Gastrocnemius medialis (tissue), 4 donors: Measurements from ENCODE around the gene ST6GALNAC3. TPM values are rescaled to one million over a fixed set of nuclear protein-coding genes. Genes with fewer than 3 reads are reported as not detected.

Experiments used
- ATAC-seq, 2 donors: fragments of 150-250 bp; one replicate each; pipeline ENCODE4 v1.9.1; 2016
- DNase-seq, 2 donors: peaks; one replicate each; pipeline ENCODE4 v3.0.0-alpha.2; 2019
- H3K27ac ChIP-seq, 4 donors: fragments of 200-600 bp; sonication (generic); 1 replicate in 1 of 4; 2 replicates in 3 of 4; pipeline ENCODE4 v1.5.1; 2016 to 2018; ENCODE audit warnings: mild to moderate bottlenecking in 2 of 4, moderate library complexity in 1 of 4
- H3K27me3 ChIP-seq, 3 donors: fragments of 200-600 bp; sonication (generic) in 2 of 3; 1 replicate in 1 of 3; 2 replicates in 2 of 3; pipeline versions ENCODE4 v1.5.1 to v1.6.0; 2016 to 2019; ENCODE audit warnings: mild to moderate bottlenecking in 1 of 3, moderate library complexity in 1 of 3
- H3K36me3 ChIP-seq, 2 donors: fragments of 200-600 bp; sonication (generic) in 1 of 2; one replicate each; pipeline ENCODE4 v1.5.1; 2017 to 2018
- H3K4me1 ChIP-seq, 2 donors: fragments of 200-600 bp; sonication (generic) in 1 of 2; one replicate each; pipeline ENCODE4 v1.5.1; 2016 to 2017; ENCODE audit warnings: mild to moderate bottlenecking in 2 of 2
- H3K4me3 ChIP-seq, 4 donors: fragments of 200-600 bp; sonication (generic) in 3 of 4; 1 replicate in 1 of 4; 2 replicates in 3 of 4; pipeline ENCODE4 v1.5.1; 2016 to 2019; ENCODE audit warnings: mild to moderate bottlenecking in 2 of 4
- H3K9me3 ChIP-seq, 3 donors: fragments of 200-600 bp; sonication (generic) in 2 of 3; 1 replicate in 1 of 3; 2 replicates in 2 of 3; pipeline ENCODE4 v1.5.1; 2016 to 2019
- CTCF ChIP-seq, 5 experiments: fragments of 450-650 bp in 3 of 5; fragments of 200-600 bp in 2 of 5; sonication (generic) in 2 of 5; IDR thresholded peaks in 4 of 5; conservative IDR thresholded peaks in 1 of 5; 1 replicate in 4 of 5; 2 replicates in 1 of 5; pipeline ENCODE4 v1.5.1; 2016 to 2019; ENCODE audit warnings: antibody characterized with exemption in 5 of 5, mild to moderate bottlenecking in 3 of 5, moderate library complexity in 3 of 5
- POLR2A ChIP-seq, 2 donors: fragments of 450-650 bp; IDR thresholded peaks; one replicate each; pipeline ENCODE4 v1.6.1; 2017; ENCODE audit warnings: antibody characterized with exemption in 2 of 2, mild to moderate bottlenecking in 2 of 2, moderate library complexity in 2 of 2
- in situ Hi-C, 4 donors: fragments of 200-750 bp; cut with MboI; loops; one replicate each; pipeline versions ENCODE4 v1.15.0 to v1.8.0; 2017; ENCODE audit warnings: low sequenced_read_pairs in 4 of 4
- intact Hi-C: fragments of 100-400 bp; cut with DNase I; formaldehyde crosslinking; loops from one replicate; pipeline ENCODE4 v1.15.1; 2023; ENCODE audit warnings: low total_unique reads
- total RNA-seq, 4 donors: library from RNA; depleted of rRNA; stranded (reverse); fragments of >200 nt; gene quantifications; one replicate each; pipeline versions ENCODE4 v1.1.0 to v1.2.3, GENCODE V29; 2016

Gene ST6GALNAC3
- total RNA-seq, 4 donors from 2014 or later, result 1.7 to 3.9 (median 2.8) TPM

- H3K27me3 ChIP-seq, result no peaks in the 10 kb centered on the region
- no peak for ATAC-seq
- no peak overlapping the region for H3K4me3 ChIP-seq
- no peaks in the 10 kb centered on the region for H3K9me3 ChIP-seq
- intact Hi-C loops, result loop anchor here (5.0 kb wide), 1 partner anchor 52 kb away; the partner anchor contains the start of gene ST6GALNAC3
- H3K27ac ChIP-seq, result no peak overlapping the region
- in situ Hi-C loops, result no loop called here
- no peak for DNase-seq
- no peaks in the 10 kb centered on the region for H3K36me3 ChIP-seq
- H3K4me1 ChIP-seq, result peaks cover 9 to 15% of the 10 kb centered on the region in 2 donors
- TF ChIP-seq CTCF (IDR thresholded peaks at IDR 0.05 in 4 of 5, conservative IDR thresholded peaks at IDR 0.05 in 1 of 5) (no peak), POLR2A (IDR thresholded peaks at IDR 0.05) (no peak)
These were observed 49.6 kb downstream of the ST6GALNAC3 start for GRCh38 chr1:76124196-76124595.

DNA sequence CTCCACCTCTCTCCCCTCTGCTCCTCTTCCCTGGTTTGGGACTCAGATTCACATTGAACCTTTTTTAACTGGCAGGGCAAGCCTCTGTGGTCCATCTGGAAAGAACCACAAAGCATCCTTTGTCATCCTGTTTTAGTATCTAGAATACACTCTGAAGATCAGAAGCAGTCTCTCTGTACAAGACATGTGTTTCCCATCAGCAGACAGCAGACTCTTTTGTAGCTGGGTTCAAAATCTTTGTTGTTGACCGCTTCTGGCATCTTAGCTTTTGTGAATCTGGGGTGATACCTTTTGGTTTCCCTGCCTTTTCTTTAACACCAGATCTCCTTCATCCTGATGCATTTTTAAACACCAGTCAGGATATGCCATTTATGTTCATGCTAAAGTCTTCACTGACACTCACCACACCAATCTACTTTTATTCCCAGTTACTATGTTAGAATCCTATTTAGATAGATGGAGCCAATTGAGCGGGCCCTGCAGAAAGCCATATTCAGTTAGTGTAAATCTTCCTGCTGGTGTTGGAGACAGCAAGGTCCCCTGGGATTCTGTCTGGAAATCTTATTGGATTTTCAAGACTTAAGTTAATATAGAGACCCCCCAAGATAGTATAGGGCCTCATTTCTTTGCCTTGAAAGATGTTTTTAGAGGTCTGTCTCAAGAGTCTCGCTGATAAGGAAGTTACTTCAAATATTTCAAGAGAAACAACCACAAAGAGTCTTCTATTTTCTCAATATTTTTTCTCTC is 51.1 kb downstream of the ST6GALNAC3 start:
- Histone ChIP-seq H3K27me3 (no peaks in the 10 kb centered on the region), H3K4me3 (no peak overlapping the region), H3K4me1 (peaks cover 9 to 15% of the 10 kb centered on the region in 2 donors), H3K9me3 (no peaks in the 10 kb centered on the region), H3K27ac (no peak overlapping the region), H3K36me3 (no peaks in the 10 kb centered on the region)
- TF ChIP-seq POLR2A (IDR thresholded peaks at IDR 0.05) (no peak), CTCF (IDR thresholded peaks at IDR 0.05 in 4 of 5, conservative IDR thresholded peaks at IDR 0.05 in 1 of 5) (no peak)
- in situ Hi-C loops (no loop called here), intact Hi-C loops (no loop called here)
- DNase-seq, result no peak
- no peak for ATAC-seq

DNA sequence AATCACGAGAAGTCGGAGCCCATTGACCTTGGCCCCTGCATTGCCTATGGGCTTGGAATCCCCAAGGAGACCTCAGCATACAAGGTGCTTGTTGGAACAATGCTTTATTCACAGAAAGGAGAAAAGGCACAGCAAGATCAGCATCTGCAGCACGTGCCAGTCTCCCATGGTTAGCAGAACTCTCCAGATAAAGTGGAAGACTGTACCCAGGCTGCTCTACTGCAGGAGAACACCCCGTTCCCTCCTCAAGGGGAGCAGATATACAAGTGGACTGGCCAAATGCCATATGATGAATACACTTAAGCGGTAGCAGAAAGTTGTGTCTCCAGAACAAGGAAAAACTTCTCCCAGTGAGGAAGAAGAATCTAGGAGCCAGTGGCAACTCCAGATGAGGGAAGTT is 53.5 kb downstream of the ST6GALNAC3 start:
- in situ Hi-C loops (no loop called here), intact Hi-C loops (no loop called here)
- TF ChIP-seq POLR2A (IDR thresholded peaks at IDR 0.05), result no peak
- TF ChIP-seq CTCF (IDR thresholded peaks at IDR 0.05 in 4 of 5, conservative IDR thresholded peaks at IDR 0.05 in 1 of 5), result no peak
- H3K27me3 ChIP-seq, result no peaks in the 10 kb centered on the region
- no peak overlapping the region for H3K4me3 ChIP-seq
- ATAC-seq (no peak), DNase-seq (no peak)
- H3K9me3 ChIP-seq, result no peaks in the 10 kb centered on the region
- no peak overlapping the region for H3K27ac ChIP-seq
- no peaks in the 10 kb centered on the region for H3K36me3 ChIP-seq
- H3K4me1 ChIP-seq, result no peaks in the 10 kb centered on the region

DNA sequence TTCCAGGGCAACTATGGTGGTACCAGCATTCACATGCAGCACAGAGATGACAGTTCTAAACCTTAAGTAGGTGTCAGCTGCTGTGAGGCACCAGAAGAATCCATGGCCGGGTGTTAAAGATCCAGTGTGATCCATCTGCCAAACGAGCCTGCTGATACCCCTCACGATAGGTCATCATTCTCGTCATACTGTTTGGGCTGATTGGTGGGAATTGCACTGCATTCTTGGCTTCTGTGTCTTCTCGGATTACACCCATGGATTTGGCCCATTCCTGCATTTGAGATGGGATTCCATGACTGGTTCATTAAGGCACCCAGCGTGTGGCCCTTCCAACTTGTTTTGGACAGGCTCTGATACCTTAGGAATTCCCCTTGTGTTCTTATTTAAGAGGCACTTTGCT is 55.2 kb downstream of the ST6GALNAC3 start:
- intact Hi-C loops (no loop called here), in situ Hi-C loops (no loop called here)
- TF ChIP-seq POLR2A (IDR thresholded peaks at IDR 0.05) (no peak), CTCF (IDR thresholded peaks at IDR 0.05 in 4 of 5, conservative IDR thresholded peaks at IDR 0.05 in 1 of 5) (no peak)
- H3K36me3 ChIP-seq, result no peaks in the 10 kb centered on the region
- no peaks in the 10 kb centered on the region for H3K27me3 ChIP-seq
- H3K4me1 ChIP-seq, result no peaks in the 10 kb centered on the region
- DNase-seq (no peak), ATAC-seq (no peak)
- H3K4me3 ChIP-seq, result no peak overlapping the region
- no peak overlapping the region for H3K27ac ChIP-seq
- H3K9me3 ChIP-seq, result no peaks in the 10 kb centered on the region
